Measurements from ENCODE around the gene CEP170B.

GRCh38 chr14:104937161-104937560, 72.1 kb downstream of the CEP170B start:
- no peak for TF ChIP-seq TOX (CRISPR knock-in tag; IDR thresholded peaks at IDR 0.05; ENCODE audit: borderline replicate concordance)
- TF ChIP-seq ZNF70 (CRISPR knock-in tag; IDR thresholded peaks at IDR 0.05): no peak
- TF ChIP-seq PATZ1 (CRISPR knock-in tag; IDR thresholded peaks at IDR 0.05; ENCODE audit: borderline replicate concordance): no peak
- no peak for TF ChIP-seq ZFP30 (CRISPR knock-in tag; IDR thresholded peaks at IDR 0.05)
- no peak for TF ChIP-seq GLIS3 (CRISPR knock-in tag; IDR thresholded peaks at IDR 0.05)
- TF ChIP-seq ISL1 (CRISPR knock-in tag; IDR thresholded peaks at IDR 0.05): no peak
- TF ChIP-seq RARB (CRISPR knock-in tag; IDR thresholded peaks at IDR 0.05): no peak
- no peak for TF ChIP-seq OSR1 (CRISPR knock-in tag; IDR thresholded peaks at IDR 0.05)
- TF ChIP-seq, protein P1, sequence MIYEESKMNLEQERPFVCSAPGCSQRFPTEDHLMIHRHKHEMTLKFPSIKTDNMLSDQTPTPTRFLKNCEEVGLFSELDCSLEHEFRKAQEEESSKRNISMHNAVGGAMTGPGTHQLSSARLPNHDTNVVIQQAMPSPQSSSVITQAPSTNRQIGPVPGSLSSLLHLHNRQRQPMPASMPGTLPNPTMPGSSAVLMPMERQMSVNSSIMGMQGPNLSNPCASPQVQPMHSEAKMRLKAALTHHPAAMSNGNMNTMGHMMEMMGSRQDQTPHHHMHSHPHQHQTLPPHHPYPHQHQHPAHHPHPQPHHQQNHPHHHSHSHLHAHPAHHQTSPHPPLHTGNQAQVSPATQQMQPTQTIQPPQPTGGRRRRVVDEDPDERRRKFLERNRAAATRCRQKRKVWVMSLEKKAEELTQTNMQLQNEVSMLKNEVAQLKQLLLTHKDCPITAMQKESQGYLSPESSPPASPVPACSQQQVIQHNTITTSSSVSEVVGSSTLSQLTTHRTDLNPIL (CRISPR knock-in tag; IDR thresholded peaks at IDR 0.05; ENCODE audit: low read depth): no peak
- TF ChIP-seq ZFP3 (CRISPR knock-in tag; IDR thresholded peaks at IDR 0.05): no peak
- TF ChIP-seq CSDC2 (CRISPR knock-in tag; IDR thresholded peaks at IDR 0.05): no peak
- no peak for TF ChIP-seq POU6F1 (CRISPR knock-in tag; IDR thresholded peaks at IDR 0.05; ENCODE audit: borderline replicate concordance, low read depth)
- TF ChIP-seq ZC3H10 (CRISPR knock-in tag; IDR thresholded peaks at IDR 0.05): no peak

Data from SK-N-SH treated with all-trans-retinoic acid at 6 μM for 48 hours (cell line).